Skeletal muscle satellite cell (primary cell): ENCODE measurements around the gene GABRG3.

Experiments used
- H3K27me3 ChIP-seq: 2 replicates; pipeline ENCODE4 v1.7.0; 2013; ENCODE audit warnings: low read length; ENCODE audit not compliant: control insufficient read depth, insufficient read depth
- H3K36me3 ChIP-seq: 2 replicates; pipeline ENCODE4 v1.7.0; 2013; ENCODE audit warnings: mild to moderate bottlenecking, control low read depth, low read length; ENCODE audit not compliant: insufficient read depth
- H3K4me1 ChIP-seq: 2 replicates; pipeline ENCODE4 v1.7.0; 2013; ENCODE audit warnings: low read length; ENCODE audit not compliant: control insufficient read depth, insufficient read depth
- H3K4me2 ChIP-seq: 2 replicates; pipeline ENCODE4 v1.7.0; 2013; ENCODE audit warnings: mild to moderate bottlenecking, low read length
- H3K4me3 ChIP-seq: 2 replicates; pipeline ENCODE4 v1.7.0; 2013; ENCODE audit warnings: low read length
- H3K9ac ChIP-seq: 2 replicates; pipeline ENCODE4 v1.7.0; 2013; ENCODE audit warnings: mild to moderate bottlenecking, low read depth, low read length, moderate library complexity
- H3K9me3 ChIP-seq: replicated peaks from 2 replicates; pipeline ENCODE4 v1.7.0; 2013; ENCODE audit warnings: mild to moderate bottlenecking, control low read depth, low read length

The GABRG3 gene

GRCh38 chr15:27293607-27294006 lies 322.6 kb downstream of the GABRG3 start:
- H3K36me3 ChIP-seq: no peaks in the 10 kb centered on the region
- H3K27me3 ChIP-seq: no peaks in the 10 kb centered on the region
- H3K9ac ChIP-seq: no peak overlapping the region
- no peak overlapping the region for H3K4me2 ChIP-seq
- H3K9me3 ChIP-seq: no peaks in the 10 kb centered on the region
- no peak overlapping the region for H3K4me3 ChIP-seq
- H3K4me1 ChIP-seq: no peaks in the 10 kb centered on the region

- Histone ChIP-seq H3K36me3 (no peaks in the 10 kb centered on the region), H3K4me3 (no peak overlapping the region), H3K4me1 (no peaks in the 10 kb centered on the region), H3K27me3 (no peaks in the 10 kb centered on the region), H3K9me3 (peaks cover 19% of the 10 kb centered on the region), H3K9ac (no peak overlapping the region), H3K4me2 (no peak overlapping the region)
Observed at GRCh38 chr15:27317736-27318135, 346.8 kb downstream of the GABRG3 start.

- Histone ChIP-seq H3K4me1 (no peaks in the 10 kb centered on the region), H3K4me2 (no peak overlapping the region), H3K27me3 (no peaks in the 10 kb centered on the region), H3K4me3 (no peak overlapping the region), H3K9me3 (peaks cover 29% of the 10 kb centered on the region), H3K9ac (no peak overlapping the region), H3K36me3 (no peaks in the 10 kb centered on the region)
Observed at GRCh38 chr15:27323801-27324200, 352.8 kb downstream of the GABRG3 start.

DNA sequence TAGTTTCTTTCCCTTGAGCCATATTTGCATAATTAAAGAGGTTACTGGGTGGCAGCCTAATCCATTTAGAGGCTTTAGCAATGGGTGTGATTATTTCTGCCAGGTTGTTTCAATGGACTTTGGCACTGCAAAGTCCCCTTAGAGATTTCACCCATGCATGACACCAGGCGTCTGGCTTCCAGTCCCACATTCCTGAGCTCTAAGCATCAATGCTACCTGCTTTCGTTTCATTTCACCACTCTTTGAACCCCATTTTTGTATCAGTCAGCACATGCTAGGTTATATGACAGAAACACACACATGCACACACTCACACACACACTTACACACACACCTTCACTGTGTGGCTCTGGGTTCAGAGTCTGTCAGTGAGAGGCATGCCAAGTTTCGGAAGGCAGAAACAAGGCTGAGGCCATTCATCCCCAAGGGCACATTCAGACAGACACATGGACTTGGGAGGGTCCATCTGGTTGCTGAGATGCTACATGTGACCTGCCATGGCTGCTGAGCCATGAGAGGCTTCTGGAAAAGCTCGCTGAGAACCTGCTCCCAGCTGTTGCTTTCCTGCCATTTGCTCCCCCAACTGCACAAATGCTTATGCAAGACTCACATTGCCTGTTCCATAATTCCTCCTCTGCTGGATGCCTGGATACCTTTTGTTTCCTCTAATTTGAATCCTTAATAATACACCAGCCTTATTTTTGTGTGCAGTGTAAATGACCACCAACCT lies 354.1 kb downstream of the GABRG3 start:
- no peaks in the 10 kb centered on the region for H3K4me1 ChIP-seq
- H3K4me2 ChIP-seq: no peak overlapping the region
- no peak overlapping the region for H3K9ac ChIP-seq

DNA sequence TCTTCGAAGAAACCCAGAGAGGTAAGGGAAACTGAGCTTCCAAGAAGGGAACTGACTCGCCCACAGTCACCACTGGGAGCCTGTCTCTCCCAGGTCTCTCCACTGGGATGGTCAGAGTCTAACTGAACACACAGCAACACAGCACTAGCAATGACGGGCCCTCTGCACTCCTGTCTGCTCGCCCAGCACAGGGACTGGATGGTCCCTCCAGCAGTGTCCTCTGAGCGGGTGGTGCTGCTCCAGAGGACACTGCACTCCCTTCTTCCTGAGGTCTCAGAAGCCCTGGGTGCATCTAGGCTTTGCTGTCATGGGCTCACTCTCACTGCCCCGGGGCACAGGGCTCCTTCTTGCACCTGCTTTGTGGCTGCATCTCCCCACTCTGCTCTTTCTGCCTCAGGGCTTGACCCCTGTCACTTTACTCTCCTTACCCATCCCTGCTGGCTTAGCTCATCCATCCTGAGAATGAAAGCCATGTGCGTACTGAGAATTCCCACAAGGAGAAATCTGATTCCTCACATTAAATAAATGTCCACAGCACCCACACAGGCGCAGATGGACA lies 356.6 kb downstream of the GABRG3 start:
- Histone ChIP-seq H3K36me3 (no peaks in the 10 kb centered on the region), H3K4me3 (no peak overlapping the region), H3K4me1 (no peaks in the 10 kb centered on the region), H3K4me2 (no peak overlapping the region), H3K9ac (no peak overlapping the region), H3K27me3 (no peaks in the 10 kb centered on the region), H3K9me3 (peaks cover 23% of the 10 kb centered on the region)

More for the DNA sequence above, 354.1 kb downstream of the GABRG3 start:
- peaks cover 24% of the 10 kb centered on the region for H3K9me3 ChIP-seq
- H3K36me3 ChIP-seq: no peaks in the 10 kb centered on the region
- no peaks in the 10 kb centered on the region for H3K27me3 ChIP-seq
- no peak overlapping the region for H3K4me3 ChIP-seq

GRCh38 chr15:27328186-27328585 lies 357.2 kb downstream of the GABRG3 start:
- Histone ChIP-seq H3K27me3 (no peaks in the 10 kb centered on the region), H3K9ac (no peak overlapping the region), H3K4me2 (no peak overlapping the region), H3K4me1 (no peaks in the 10 kb centered on the region), H3K36me3 (no peaks in the 10 kb centered on the region), H3K4me3 (no peak overlapping the region), H3K9me3 (peaks cover 23% of the 10 kb centered on the region)

GRCh38 chr15:27328608-27329007 lies 357.6 kb downstream of the GABRG3 start:
- Histone ChIP-seq H3K4me2 (no peak overlapping the region), H3K4me1 (no peaks in the 10 kb centered on the region), H3K27me3 (no peaks in the 10 kb centered on the region), H3K4me3 (no peak overlapping the region), H3K36me3 (no peaks in the 10 kb centered on the region), H3K9me3 (peaks cover 20% of the 10 kb centered on the region), H3K9ac (no peak overlapping the region)

GRCh38 chr15:27330326-27330725 lies 359.3 kb downstream of the GABRG3 start:
- Histone ChIP-seq H3K4me3 (no peak overlapping the region), H3K27me3 (no peaks in the 10 kb centered on the region), H3K9me3 (peaks cover 14% of the 10 kb centered on the region), H3K9ac (no peak overlapping the region), H3K36me3 (no peaks in the 10 kb centered on the region), H3K4me2 (no peak overlapping the region), H3K4me1 (no peaks in the 10 kb centered on the region)

DNA sequence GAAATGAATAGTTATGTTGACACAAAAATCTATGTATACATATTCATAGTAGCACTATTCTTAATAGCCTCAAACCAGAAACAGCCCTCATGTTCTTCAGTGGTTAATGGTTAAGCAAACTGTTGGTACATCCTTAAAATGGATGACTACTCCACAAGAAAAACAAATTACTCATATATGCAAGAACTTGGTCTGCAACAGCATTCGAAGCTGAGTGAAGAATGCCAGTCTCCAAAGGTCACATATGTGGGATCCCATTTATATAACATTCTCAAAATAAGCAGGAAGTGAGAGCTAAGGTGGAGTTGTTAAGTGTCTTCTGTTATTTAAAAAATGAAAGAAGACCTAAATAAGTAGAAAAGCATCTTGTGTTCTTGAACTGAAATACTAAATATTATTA lies 365.7 kb downstream of the GABRG3 start:
- Histone ChIP-seq H3K4me1 (no peaks in the 10 kb centered on the region), H3K4me3 (no peak overlapping the region), H3K36me3 (no peaks in the 10 kb centered on the region), H3K4me2 (no peak overlapping the region), H3K9me3 (peaks cover 22% of the 10 kb centered on the region), H3K27me3 (no peaks in the 10 kb centered on the region), H3K9ac (no peak overlapping the region)

GRCh38 chr15:27339138-27339537 lies 368.2 kb downstream of the GABRG3 start:
- H3K36me3 ChIP-seq: no peaks in the 10 kb centered on the region
- peaks cover 22% of the 10 kb centered on the region for H3K9me3 ChIP-seq
- H3K4me2 ChIP-seq: no peak overlapping the region
- no peak overlapping the region for H3K9ac ChIP-seq
- H3K27me3 ChIP-seq: no peaks in the 10 kb centered on the region
- no peaks in the 10 kb centered on the region for H3K4me1 ChIP-seq
- no peak overlapping the region for H3K4me3 ChIP-seq

GRCh38 chr15:27341780-27342343 lies 370.9 kb downstream of the GABRG3 start:
- no peaks in the 10 kb centered on the region for H3K36me3 ChIP-seq
- no peaks in the 10 kb centered on the region for H3K27me3 ChIP-seq
- H3K4me3 ChIP-seq: no peak overlapping the region
- H3K4me2 ChIP-seq: no peak overlapping the region
- H3K9ac ChIP-seq: no peak overlapping the region
- H3K9me3 ChIP-seq: peaks cover 16% of the 10 kb centered on the region
- no peaks in the 10 kb centered on the region for H3K4me1 ChIP-seq

GRCh38 chr15:27342991-27343390 lies 372.0 kb downstream of the GABRG3 start:
- H3K27me3 ChIP-seq: no peaks in the 10 kb centered on the region
- no peak overlapping the region for H3K9ac ChIP-seq

More at GRCh38 chr15:27342991-27343390, 372.0 kb downstream of the GABRG3 start:
- Histone ChIP-seq H3K4me1 (no peaks in the 10 kb centered on the region), H3K9me3 (peaks cover 14% of the 10 kb centered on the region), H3K36me3 (no peaks in the 10 kb centered on the region), H3K4me3 (no peak overlapping the region), H3K4me2 (no peak overlapping the region)
